Measurements from ENCODE around the gene CCDC24.

The CCDC24 gene

DNA sequence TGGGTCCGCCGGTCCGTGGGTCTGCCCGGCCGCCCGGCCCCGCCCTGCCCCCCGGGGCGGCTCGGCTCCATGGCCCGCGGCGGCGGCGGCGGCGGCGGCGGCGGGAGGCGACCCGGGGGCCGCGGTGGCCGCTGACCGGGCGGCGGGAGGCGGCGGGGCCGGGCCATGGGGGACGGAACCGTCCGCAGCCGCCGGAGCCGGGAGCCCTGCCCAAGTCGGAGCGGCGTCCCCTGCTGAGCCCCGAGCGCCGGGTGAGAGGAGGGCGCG lies 12.2 kb upstream of the CCDC24 start:
- peak overlapping the region; percentile 81 for H3K9ac ChIP-seq (ENCODE audit: low read depth, low read length, poor library complexity, severe bottlenecking)
- H3K4me1 ChIP-seq (ENCODE audit: insufficient read depth, low read length, poor library complexity, severe bottlenecking) = peaks cover 47% of the 10 kb centered on the region
- H4K20me1 ChIP-seq (ENCODE audit: insufficient read depth, low read length, poor library complexity, severe bottlenecking) = peaks cover 36% of the 10 kb centered on the region
- H3K4me2 ChIP-seq (ENCODE audit: low read depth, low read length, poor library complexity, severe bottlenecking) = peak overlapping the region; percentile 70
- H3K9me2 ChIP-seq (replicated peaks; ENCODE audit: low read depth, low read length) = no peaks in the 10 kb centered on the region
- H3K79me2 ChIP-seq (ENCODE audit: insufficient read depth, low read length) = peaks cover 47% of the 10 kb centered on the region
- peak overlapping the region; percentile 74 for H3K4me3 ChIP-seq (ENCODE audit: low read length, poor library complexity, severe bottlenecking)
- H3F3A ChIP-seq (ENCODE audit: low read depth) = no peaks in the 10 kb centered on the region
- peak overlapping the region; percentile 59; the same call in 1 of the 2 replicates for H2AFZ ChIP-seq (ENCODE audit: low read length)
- no peaks in the 10 kb centered on the region for H3K27me3 ChIP-seq (ENCODE audit: insufficient read depth, low read length, poor library complexity, severe bottlenecking)
- H3K9me3 ChIP-seq (ENCODE audit: insufficient read depth, low read depth, low read length) = no peaks in the 10 kb centered on the region
- no peaks in the 10 kb centered on the region for H3K36me3 ChIP-seq (ENCODE audit: insufficient read depth, low read length)
- TF ChIP-seq EZH2phosphoT487 (IDR thresholded peaks at IDR 0.05; ENCODE audit: borderline replicate concordance) = no peak
- TF ChIP-seq, protein P1, sequence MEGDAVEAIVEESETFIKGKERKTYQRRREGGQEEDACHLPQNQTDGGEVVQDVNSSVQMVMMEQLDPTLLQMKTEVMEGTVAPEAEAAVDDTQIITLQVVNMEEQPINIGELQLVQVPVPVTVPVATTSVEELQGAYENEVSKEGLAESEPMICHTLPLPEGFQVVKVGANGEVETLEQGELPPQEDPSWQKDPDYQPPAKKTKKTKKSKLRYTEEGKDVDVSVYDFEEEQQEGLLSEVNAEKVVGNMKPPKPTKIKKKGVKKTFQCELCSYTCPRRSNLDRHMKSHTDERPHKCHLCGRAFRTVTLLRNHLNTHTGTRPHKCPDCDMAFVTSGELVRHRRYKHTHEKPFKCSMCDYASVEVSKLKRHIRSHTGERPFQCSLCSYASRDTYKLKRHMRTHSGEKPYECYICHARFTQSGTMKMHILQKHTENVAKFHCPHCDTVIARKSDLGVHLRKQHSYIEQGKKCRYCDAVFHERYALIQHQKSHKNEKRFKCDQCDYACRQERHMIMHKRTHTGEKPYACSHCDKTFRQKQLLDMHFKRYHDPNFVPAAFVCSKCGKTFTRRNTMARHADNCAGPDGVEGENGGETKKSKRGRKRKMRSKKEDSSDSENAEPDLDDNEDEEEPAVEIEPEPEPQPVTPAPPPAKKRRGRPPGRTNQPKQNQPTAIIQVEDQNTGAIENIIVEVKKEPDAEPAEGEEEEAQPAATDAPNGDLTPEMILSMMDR (conservative IDR thresholded peaks at IDR 0.05; ENCODE audit: low read length) = no peak

DNA sequence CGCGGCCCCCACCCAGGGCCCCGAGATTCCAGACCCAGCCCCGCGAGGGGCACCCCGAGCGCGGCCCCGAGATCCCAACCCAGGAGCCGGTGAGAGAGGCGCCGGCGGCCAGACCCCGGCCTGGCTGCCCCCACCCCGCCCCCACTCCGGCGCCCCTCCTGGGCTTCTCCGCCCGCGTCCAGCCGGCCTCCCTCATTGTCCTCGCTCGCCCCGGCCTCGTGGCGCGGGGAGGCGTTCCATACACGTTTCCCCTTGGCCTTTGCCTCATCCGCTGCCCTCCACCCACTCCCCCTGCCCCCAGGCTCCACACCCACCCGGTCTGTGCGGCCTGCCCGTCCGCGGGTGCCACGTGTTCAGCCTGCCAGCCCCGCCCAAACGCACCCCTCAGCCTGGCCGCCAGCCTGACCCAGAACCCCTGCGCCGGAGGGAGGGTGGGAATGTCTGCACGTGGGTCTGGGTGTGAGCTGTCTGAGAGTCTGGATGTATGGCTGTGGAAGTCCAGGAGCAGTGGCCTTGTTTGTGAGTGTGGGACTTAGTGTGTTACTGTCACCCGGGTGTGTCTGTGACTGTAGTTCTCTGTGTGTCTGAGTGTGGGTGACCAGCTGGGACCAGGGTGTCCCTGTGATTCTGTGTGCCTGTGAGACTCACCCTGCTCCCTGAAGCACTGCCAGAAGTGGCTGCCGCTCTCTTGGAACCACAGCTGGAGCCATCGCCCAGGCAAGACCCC lies 11.7 kb upstream of the CCDC24 start:
- peaks cover 36% of the 10 kb centered on the region for H4K20me1 ChIP-seq (ENCODE audit: insufficient read depth, low read length, poor library complexity, severe bottlenecking)
- no peaks in the 10 kb centered on the region for H3K36me3 ChIP-seq (ENCODE audit: insufficient read depth, low read length)
- H3K79me2 ChIP-seq (ENCODE audit: insufficient read depth, low read length) = peaks cover 47% of the 10 kb centered on the region
- TF ChIP-seq EZH2phosphoT487 (IDR thresholded peaks at IDR 0.05; ENCODE audit: borderline replicate concordance) = no peak
- TF ChIP-seq, protein P1 (conservative IDR thresholded peaks at IDR 0.05; ENCODE audit: low read length) = no peak
- H3K4me1 ChIP-seq (ENCODE audit: insufficient read depth, low read length, poor library complexity, severe bottlenecking) = peaks cover 45% of the 10 kb centered on the region
- peak overlapping the region; percentile 81 for H3K9ac ChIP-seq (ENCODE audit: low read depth, low read length, poor library complexity, severe bottlenecking)
- no peaks in the 10 kb centered on the region for H3K27me3 ChIP-seq (ENCODE audit: insufficient read depth, low read length, poor library complexity, severe bottlenecking)
- H3F3A ChIP-seq (ENCODE audit: low read depth) = no peaks in the 10 kb centered on the region
- H3K4me2 ChIP-seq (ENCODE audit: low read depth, low read length, poor library complexity, severe bottlenecking) = peak overlapping the region; percentile 70
- peak overlapping the region; percentile 59; the same call in 1 of the 2 replicates for H2AFZ ChIP-seq (ENCODE audit: low read length)
- peak overlapping the region; percentile 74 for H3K4me3 ChIP-seq (ENCODE audit: low read length, poor library complexity, severe bottlenecking)
- no peaks in the 10 kb centered on the region for H3K9me2 ChIP-seq (replicated peaks; ENCODE audit: low read depth, low read length)
- no peaks in the 10 kb centered on the region for H3K9me3 ChIP-seq (ENCODE audit: insufficient read depth, low read depth, low read length)

DNA sequence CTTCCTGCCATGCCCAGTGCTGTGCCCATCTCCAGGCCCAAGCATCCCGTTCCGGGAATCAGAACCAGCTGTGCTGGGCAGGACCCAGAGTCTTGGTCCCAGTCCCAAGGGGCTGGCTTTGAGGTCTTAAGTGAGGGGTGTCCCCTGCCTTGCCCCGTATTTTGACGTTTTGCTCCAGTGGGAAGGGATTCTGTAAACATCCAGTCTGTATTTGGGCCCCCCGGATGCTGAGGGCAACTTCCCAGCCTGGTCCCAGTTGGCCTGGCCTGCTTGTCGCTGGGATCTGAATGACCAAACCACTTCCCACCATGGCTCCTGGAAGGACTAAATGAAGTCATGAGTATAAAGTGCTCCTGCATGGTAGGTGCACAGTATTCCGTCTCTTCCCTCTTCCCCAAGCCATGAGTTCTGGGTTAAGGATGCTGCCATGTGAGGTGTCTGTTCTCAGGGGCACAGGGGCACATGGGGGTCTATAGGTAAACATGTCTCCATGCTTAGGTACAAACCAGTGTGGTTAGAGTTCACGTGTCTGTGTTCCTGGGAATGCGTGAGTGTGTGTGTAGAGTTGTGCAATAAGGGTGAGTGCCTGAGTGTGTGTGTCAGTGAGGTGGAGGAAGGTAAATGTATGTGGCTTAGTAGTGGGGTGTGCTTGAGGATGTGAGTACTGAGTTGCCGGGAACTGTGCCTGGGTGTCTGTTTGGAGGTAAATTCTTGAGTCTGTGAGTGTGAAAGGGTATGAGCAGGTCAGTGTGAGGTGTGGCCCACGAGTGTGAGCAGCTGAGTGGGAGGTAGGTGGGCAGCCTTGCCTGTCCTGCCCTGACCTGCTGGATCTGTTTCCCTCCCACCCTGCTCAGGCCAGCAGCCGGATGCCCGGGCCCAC lies 10.9 kb upstream of the CCDC24 start:
- Histone ChIP-seq H3K79me2 (ENCODE audit: insufficient read depth, low read length) (peaks cover 40% of the 10 kb centered on the region), H2AFZ (ENCODE audit: low read length) (no peak overlapping the region), H3K36me3 (ENCODE audit: insufficient read depth, low read length) (no peaks in the 10 kb centered on the region; the same call in 1 of the 2 replicates), H3K27me3 (ENCODE audit: insufficient read depth, low read length, poor library complexity, severe bottlenecking) (no peaks in the 10 kb centered on the region), H3K4me1 (ENCODE audit: insufficient read depth, low read length, poor library complexity, severe bottlenecking) (peaks cover 45% of the 10 kb centered on the region), H3K9me3 (ENCODE audit: insufficient read depth, low read depth, low read length) (no peaks in the 10 kb centered on the region), H3K9ac (ENCODE audit: low read depth, low read length, poor library complexity, severe bottlenecking) (peak overlapping the region; percentile 81), H4K20me1 (ENCODE audit: insufficient read depth, low read length, poor library complexity, severe bottlenecking) (peaks cover 31% of the 10 kb centered on the region), H3K4me3 (ENCODE audit: low read length, poor library complexity, severe bottlenecking) (peak overlapping the region; percentile 74), H3K4me2 (ENCODE audit: low read depth, low read length, poor library complexity, severe bottlenecking) (peak overlapping the region; percentile 70), H3F3A (ENCODE audit: low read depth) (no peaks in the 10 kb centered on the region), H3K9me2 (replicated peaks; ENCODE audit: low read depth, low read length) (no peaks in the 10 kb centered on the region)
- no peak for TF ChIP-seq EZH2phosphoT487 (IDR thresholded peaks at IDR 0.05; ENCODE audit: borderline replicate concordance)
- TF ChIP-seq, protein P1 (conservative IDR thresholded peaks at IDR 0.05; ENCODE audit: low read length) = no peak

All from Loucy (cell line).